NCI-H526 (cell line): ENCODE measurements around the gene SERPINA6.
"Not testable (repeated sequence)": the region's sequence is repeated elsewhere in the genome, so short reads cannot be mapped to it uniquely, and the experiment has no call there.

Experiments
- DNase-seq, 2 experiments: peaks; one replicate each; lab custom pipeline; 2025; lab: John Stamatoyannopoulos, UW

The SERPINA6 gene

GRCh38 chr14:94321421-94322271 lies 1.5 kb downstream of the SERPINA6 start:
- no peak for DNase-seq

- DNase-seq = peak in 1 of 2 experiments; percentile 4
Observed at GRCh38 chr14:94320243-94320642, 2.9 kb downstream of the SERPINA6 start.

- DNase-seq = no peak
Observed at GRCh38 chr14:94317259-94317658, 5.9 kb downstream of the SERPINA6 start.

- DNase-seq = no peak
Observed at GRCh38 chr14:94316692-94317091, 6.4 kb downstream of the SERPINA6 start.

- DNase-seq = no peak
Observed at GRCh38 chr14:94314890-94315289, 8.2 kb downstream of the SERPINA6 start.

- no peak for DNase-seq
Observed at GRCh38 chr14:94313991-94314655, 9.0 kb downstream of the SERPINA6 start.

- DNase-seq = no peak
Observed at GRCh38 chr14:94312481-94313246, 10.5 kb downstream of the SERPINA6 start.

GRCh38 chr14:94310248-94310647 lies 12.9 kb downstream of the SERPINA6 start:
- no peak for DNase-seq

- no peak for DNase-seq
Observed at GRCh38 chr14:94309721-94310120, 13.4 kb downstream of the SERPINA6 start.

GRCh38 chr14:94307410-94307992 lies 15.6 kb downstream of the SERPINA6 start:
- DNase-seq = peak; percentile 46 to 75

- no peak for DNase-seq
Observed at GRCh38 chr14:94306047-94306978, 16.8 kb downstream of the SERPINA6 start.

GRCh38 chr14:94305620-94306019 lies 17.5 kb downstream of the SERPINA6 start:
- DNase-seq = no peak

GRCh38 chr14:94304243-94304642 lies 18.9 kb downstream of the SERPINA6 start:
- no peak for DNase-seq

GRCh38 chr14:94303111-94303510 lies 20.0 kb downstream of the SERPINA6 start:
- no peak for DNase-seq

GRCh38 chr14:94298130-94298529 lies 25.0 kb downstream of the SERPINA6 start:
- no peak for DNase-seq

GRCh38 chr14:94296181-94296545 lies 27.0 kb downstream of the SERPINA6 start:
- not testable (repeated sequence) for DNase-seq

- DNase-seq = no peak
Observed at GRCh38 chr14:94295360-94296180, 27.6 kb downstream of the SERPINA6 start.

- DNase-seq = no peak
Observed at GRCh38 chr14:94293578-94293924, 29.6 kb downstream of the SERPINA6 start.

GRCh38 chr14:94292872-94293577 lies 30.1 kb downstream of the SERPINA6 start, which contains the start of gene SERPINA10:
TSS of gene SERPINA10 (minus strand) at chr14:94293268. CDS start at chr14:94290593, 2,675 bp downstream.
- peak in 1 of 2 experiments; percentile 26 for DNase-seq

- DNase-seq = no peak
Observed at GRCh38 chr14:94292526-94292871, 30.6 kb downstream of the SERPINA6 start.
